ENCODE data around the gene DNAAF5.

Gene DNAAF5

GRCh38 chr7:713488-714230, 12.8 kb upstream of the DNAAF5 start:
- no peak overlapping the region for H3K4me3 ChIP-seq (ENCODE audit: control insufficient read depth, low read depth, low read length)
- no peak for TF ChIP-seq CTCF (IDR thresholded peaks at IDR 0.05; ENCODE audit: control insufficient read depth, insufficient read depth, low read depth, low read length, missing control alignments)
- DNase-seq (ENCODE audit: low read depth), result no peak

GRCh38 chr7:714251-714671, 12.2 kb upstream of the DNAAF5 start:
- no peak for DNase-seq (ENCODE audit: low read depth)
- H3K4me3 ChIP-seq (ENCODE audit: control insufficient read depth, low read depth, low read length), result no peak overlapping the region
- TF ChIP-seq CTCF (IDR thresholded peaks at IDR 0.05; ENCODE audit: control insufficient read depth, insufficient read depth, low read depth, low read length, missing control alignments), result no peak

- H3K4me3 ChIP-seq (ENCODE audit: control insufficient read depth, low read depth, low read length), result no peak overlapping the region
- no peak for TF ChIP-seq CTCF (IDR thresholded peaks at IDR 0.05; ENCODE audit: control insufficient read depth, insufficient read depth, low read depth, low read length, missing control alignments)
- DNase-seq (ENCODE audit: low read depth), result no peak
These were observed 10.3 kb upstream of the DNAAF5 start for GRCh38 chr7:716222-716621.

GRCh38 chr7:716636-717035, 9.9 kb upstream of the DNAAF5 start:
- no peak for DNase-seq (ENCODE audit: low read depth)
- H3K4me3 ChIP-seq (ENCODE audit: control insufficient read depth, low read depth, low read length), result no peak overlapping the region
- no peak for TF ChIP-seq CTCF (IDR thresholded peaks at IDR 0.05; ENCODE audit: control insufficient read depth, insufficient read depth, low read depth, low read length, missing control alignments)

GRCh38 chr7:721619-722248, 4.8 kb upstream of the DNAAF5 start:
- no peak overlapping the region for H3K4me3 ChIP-seq (ENCODE audit: control insufficient read depth, low read depth, low read length)
- no peak for TF ChIP-seq CTCF (IDR thresholded peaks at IDR 0.05; ENCODE audit: control insufficient read depth, insufficient read depth, low read depth, low read length, missing control alignments)
- no peak for DNase-seq (ENCODE audit: low read depth)

GRCh38 chr7:723541-723940, 3.0 kb upstream of the DNAAF5 start:
- DNase-seq (ENCODE audit: low read depth), result no peak
- TF ChIP-seq CTCF (IDR thresholded peaks at IDR 0.05; ENCODE audit: control insufficient read depth, insufficient read depth, low read depth, low read length, missing control alignments), result no peak
- no peak overlapping the region for H3K4me3 ChIP-seq (ENCODE audit: control insufficient read depth, low read depth, low read length)
